ENCODE data around the gene NUAK2. TPM values are rescaled to one million over a fixed set of nuclear protein-coding genes. Genes with fewer than 3 reads are reported as not detected.

NUAK2 gene
- total and polyA plus RNA-seq, 4 donors, result 1.3 to 2.4 (median 2.1) TPM

- no peak for DNase-seq (ENCODE audit: low spot score)
- no peaks in the 10 kb centered on the region for H3K4me1 ChIP-seq (ENCODE audit: control insufficient read depth in 4 of 4, insufficient read depth in 4 of 4, low read length in 3 of 4)
- 86% methylated on average over 8 of the region's 8 CpGs for WGBS
- H3K9me3 ChIP-seq (ENCODE audit: control insufficient read depth in 4 of 4, low read length in 3 of 4), result no peaks in the 10 kb centered on the region
- H3K36me3 ChIP-seq (ENCODE audit: control insufficient read depth in 4 of 4, insufficient read depth in 3 of 4, low read depth in 1 of 4, low read length in 3 of 4), result no peaks in the 10 kb centered on the region
- H3K9ac ChIP-seq (ENCODE audit: low read depth in 1 of 2, low read length in 2 of 2), result no peak overlapping the region
- H3K4me3 ChIP-seq (ENCODE audit: low read depth in 1 of 3, low read length in 3 of 3), result no peak overlapping the region
- peaks cover 0 to 14% (median 4%) of the 10 kb centered on the region in 4 donors for H3K27me3 ChIP-seq (ENCODE audit: control insufficient read depth in 4 of 4, insufficient read depth in 4 of 4, low read length in 3 of 4)
- TF ChIP-seq CTCF (IDR thresholded peaks at IDR 0.05; ENCODE audit: low read depth, low read length, missing input control) (no peak), GABPA (IDR thresholded peaks at IDR 0.05 in 1 of 2, conservative IDR thresholded peaks at IDR 0.05 in 1 of 2) (no peak), RXRA (IDR thresholded peaks at IDR 0.05) (no peak), FOXA1 (IDR thresholded peaks at IDR 0.05) (no peak), EGR1 (IDR thresholded peaks at IDR 0.05; ENCODE audit: low read depth in 2 of 2) (no peak), FOXA2 (IDR thresholded peaks at IDR 0.05) (no peak), RAD21 (IDR thresholded peaks at IDR 0.05) (no peak), ATF3 (IDR thresholded peaks at IDR 0.05) (no peak), REST (IDR thresholded peaks at IDR 0.05) (no peak), ZBTB33 (IDR thresholded peaks at IDR 0.05) (no peak), HNF4G (IDR thresholded peaks at IDR 0.05) (no peak), SP1 (IDR thresholded peaks at IDR 0.05) (no peak), HNF4A (conservative IDR thresholded peaks at IDR 0.05) (no peak), MAX (IDR thresholded peaks at IDR 0.05) (no peak), NR2F2 (IDR thresholded peaks at IDR 0.05) (no peak), TAF1 (conservative IDR thresholded peaks at IDR 0.05) (no peak), JUND (IDR thresholded peaks at IDR 0.05) (no peak)
- H3K27ac ChIP-seq (ENCODE audit: low read depth in 1 of 2, low read length in 2 of 2), result no peak overlapping the region
These were observed 29.2 kb upstream of the NUAK2 start for GRCh38 chr1:205350691-205351141.
